Prostate gland (tissue), 2 donors: ENCODE measurements around the gene CEP85L. TPM values are rescaled to one million over a fixed set of nuclear protein-coding genes. Genes with fewer than 3 reads are reported as not detected.
A peak's percentile ranks its signal among the peaks of the same experiment; 100 is the strongest.

Experiments used
- DNase-seq: peaks from one replicate; pipeline ENCODE4 v3.0.0-alpha.2; 2019; ENCODE audit warnings: low spot score
- H3K27ac ChIP-seq, 2 donors: fragments of 200-600 bp; sonication (generic); 2 replicates each; pipeline ENCODE4 v1.5.1; 2017 to 2019
- H3K27me3 ChIP-seq: fragments of 200-600 bp; sonication (generic); replicated peaks from 2 replicates; pipeline ENCODE4 v1.5.1; 2019; ENCODE audit not compliant: insufficient read depth
- H3K36me3 ChIP-seq, 2 donors: fragments of 200-600 bp; sonication (generic); 1 replicate in 1 of 2; 2 replicates in 1 of 2; pipeline versions ENCODE4 v1.5.1 to v1.8.1; 2017 to 2019
- H3K4me1 ChIP-seq: fragments of 200-600 bp; sonication (generic); replicated peaks from 2 replicates; pipeline ENCODE4 v1.5.1; 2019
- H3K4me3 ChIP-seq, 2 donors: fragments of 200-600 bp; sonication (generic); 2 replicates each; pipeline ENCODE4 v1.5.1; 2017 to 2019
- H3K9me3 ChIP-seq: fragments of 200-600 bp; sonication (generic); 2 replicates; pipeline ENCODE4 v1.5.1; 2017
- CTCF ChIP-seq, 4 experiments: fragments of 200-600 bp in 2 of 4; fragments of 450-650 bp in 2 of 4; sonication (generic) in 2 of 4; IDR thresholded peaks; 1 replicate in 3 of 4; 2 replicates in 1 of 4; pipeline ENCODE4 v1.5.1; 2016 to 2019; ENCODE audit warnings: antibody characterized with exemption in 4 of 4, mild to moderate bottlenecking in 2 of 4, moderate library complexity in 2 of 4
- POLR2A ChIP-seq: fragments of 450-650 bp; IDR thresholded peaks from one replicate; pipeline ENCODE4 v1.6.1; 2016; ENCODE audit warnings: antibody characterized with exemption, mild to moderate bottlenecking
- POLR2AphosphoS5 ChIP-seq: sonication (generic); formaldehyde crosslinking; IDR thresholded peaks from one replicate; pipeline ENCODE4 v1.6.1; 2017; ENCODE audit warnings: antibody characterized with exemption
- WGBS: methylation state at CpG from one replicate; pipeline ENCODE4 v1.1.5; 2018; 5-methylcytosine and 5-hydroxymethylcytosine counted together
- intact Hi-C: fragments of 100-400 bp; cut with DNase I; formaldehyde crosslinking; loops from one replicate; pipeline ENCODE4 v1.14.2; 2022
- total RNA-seq, 2 donors: library from RNA; depleted of rRNA; stranded (reverse); fragments of >200 nt; gene quantifications; one replicate each; pipeline ENCODE4 v1.1.0, GENCODE V29; 2016

CEP85L gene
- total RNA-seq, 2 donors from 2014 or later, result 2.7 to 33.5 TPM

GRCh38 chr6:118649918-118650581 lies 1.3 kb downstream of the CEP85L start:
- peak overlapping the region; percentile 84 to 94 for H3K4me3 ChIP-seq
- TF ChIP-seq POLR2A (no peak), CTCF (IDR thresholded peaks at IDR 0.05) (no peak), POLR2AphosphoS5 (no peak)
- H3K36me3 ChIP-seq, result no peaks in the 10 kb centered on the region
- H3K4me1 ChIP-seq, result no peaks in the 10 kb centered on the region
- 15% methylated on average over 17 of the region's 17 CpGs for WGBS
- H3K27ac ChIP-seq, result peak overlapping the region; percentile 95 to 96
- H3K27me3 ChIP-seq, result no peaks in the 10 kb centered on the region
- DNase-seq, result no peak
- no peaks in the 10 kb centered on the region for H3K9me3 ChIP-seq
- intact Hi-C loops, result no loop called here

GRCh38 chr6:118648866-118649554 lies 2.4 kb downstream of the CEP85L start:
- 59% methylated on average over 2 of the region's 2 CpGs for WGBS
- TF ChIP-seq POLR2AphosphoS5 (no peak), POLR2A (no peak)
- H3K9me3 ChIP-seq, result no peaks in the 10 kb centered on the region
- no peaks in the 10 kb centered on the region for H3K27me3 ChIP-seq
- DNase-seq, result no peak
- no peak overlapping the region for H3K27ac ChIP-seq
- no peak overlapping the region for H3K4me3 ChIP-seq
- intact Hi-C loops, result no loop called here
- no peaks in the 10 kb centered on the region for H3K4me1 ChIP-seq
- H3K36me3 ChIP-seq, result no peaks in the 10 kb centered on the region

- intact Hi-C loops, result no loop called here
- no peak overlapping the region for H3K27ac ChIP-seq
- TF ChIP-seq POLR2A (no peak), POLR2AphosphoS5 (no peak), CTCF (IDR thresholded peaks at IDR 0.05) (no peak)
- H3K4me1 ChIP-seq, result no peaks in the 10 kb centered on the region
- H3K36me3 ChIP-seq, result no peaks in the 10 kb centered on the region
- 97% methylated on average over 2 of the region's 2 CpGs for WGBS
- H3K27me3 ChIP-seq, result no peaks in the 10 kb centered on the region
- no peak overlapping the region for H3K4me3 ChIP-seq
- no peaks in the 10 kb centered on the region for H3K9me3 ChIP-seq
- no peak for DNase-seq
Observed at GRCh38 chr6:118646977-118647376, 4.4 kb downstream of the CEP85L start.

GRCh38 chr6:118645395-118645794 lies 6.0 kb downstream of the CEP85L start:
- no peaks in the 10 kb centered on the region for H3K4me1 ChIP-seq
- 95% methylated on average over 2 of the region's 2 CpGs for WGBS
- H3K27ac ChIP-seq, result no peak overlapping the region
- no peaks in the 10 kb centered on the region for H3K27me3 ChIP-seq
- intact Hi-C loops, result no loop called here
- TF ChIP-seq POLR2AphosphoS5, result no peak
- no peak for TF ChIP-seq POLR2A
- TF ChIP-seq CTCF (IDR thresholded peaks at IDR 0.05), result no peak
- no peaks in the 10 kb centered on the region for H3K9me3 ChIP-seq
- DNase-seq, result no peak
- H3K36me3 ChIP-seq, result no peaks in the 10 kb centered on the region
- no peak overlapping the region for H3K4me3 ChIP-seq

GRCh38 chr6:118644007-118644406 lies 7.4 kb downstream of the CEP85L start:
- Histone ChIP-seq H3K9me3 (no peaks in the 10 kb centered on the region), H3K27me3 (no peaks in the 10 kb centered on the region), H3K4me1 (no peaks in the 10 kb centered on the region), H3K4me3 (no peak overlapping the region), H3K36me3 (no peaks in the 10 kb centered on the region), H3K27ac (no peak overlapping the region)
- DNase-seq, result no peak
- TF ChIP-seq POLR2A, result no peak
- no peak for TF ChIP-seq CTCF (IDR thresholded peaks at IDR 0.05)
- TF ChIP-seq POLR2AphosphoS5, result no peak
- intact Hi-C loops, result no loop called here
- 93% methylated on average over 2 of the region's 2 CpGs for WGBS
